Ovary (tissue), 9 donors: Measurements from ENCODE around the gene DNAL4. TPM values are rescaled to one million over a fixed set of nuclear protein-coding genes. Genes with fewer than 3 reads are reported as not detected.

Experiments used
- DNase-seq, 5 donors: peaks; one replicate each; pipeline ENCODE4 v3.0.0-alpha.2; 2019 to 2020
- H3K27ac ChIP-seq, 2 donors: fragments of 200-600 bp; one replicate each; pipeline versions ENCODE4 v1.5.1 to v1.8.0; 2019 to 2022
- H3K27me3 ChIP-seq: fragments of 200-600 bp; one replicate; pipeline ENCODE4 v1.8.0; 2022
- H3K36me3 ChIP-seq: fragments of 200-600 bp; sonication (generic); one replicate; pipeline ENCODE4 v1.5.1; 2019
- H3K4me1 ChIP-seq: one replicate; pipeline ENCODE4 v1.8.1; 2013; ENCODE audit warnings: mild to moderate bottlenecking, moderate library complexity; ENCODE audit not compliant: insufficient read depth
- H3K4me3 ChIP-seq: fragments of 200-600 bp; sonication (generic); one replicate; pipeline ENCODE4 v1.5.1; 2017
- H3K9me3 ChIP-seq, 2 donors: fragments of 200-600 bp in 1 of 2; sonication (generic) in 1 of 2; one replicate each; pipeline versions ENCODE4 v1.5.1 to v1.8.1; 2013 to 2019; ENCODE audit warnings: mild to moderate bottlenecking in 1 of 2, moderate library complexity in 1 of 2
- CTCF ChIP-seq, 3 donors: fragments of 450-650 bp in 2 of 3; fragments of 200-600 bp in 1 of 3; IDR thresholded peaks; one replicate each; pipeline versions ENCODE4 v1.5.1 to v1.8.0; 2016 to 2022; ENCODE audit warnings: antibody characterized with exemption in 3 of 3, mild to moderate bottlenecking in 1 of 3
- EP300 ChIP-seq: sonication (generic); formaldehyde crosslinking; IDR thresholded peaks from one replicate; pipeline ENCODE4 v1.6.1; 2017; ENCODE audit warnings: antibody characterized with exemption
- POLR2A ChIP-seq: fragments of 450-650 bp; IDR thresholded peaks from one replicate; pipeline ENCODE4 v1.6.1; 2017; ENCODE audit warnings: antibody characterized with exemption, mild to moderate bottlenecking, moderate library complexity
- WGBS, 3 donors: extraction: QIAGEN DNeasy Blood & Tissue Kit in 1 of 3; methylation state at CpG; one replicate each; pipeline versions ENCODE4 v1.1.5 to v1.1.7; 2013 to 2017; 5-methylcytosine and 5-hydroxymethylcytosine counted together
- intact Hi-C, 4 donors: fragments of 100-400 bp; cut with DNase I; formaldehyde crosslinking; loops; one replicate each; pipeline versions ENCODE4 v1.11.0 to v1.15.1; 2022 to 2023
- polyA plus RNA-seq, 2 donors: library from polyadenylated mRNA; stranded (reverse); fragments of 200-250 nt in 1 of 2; fragments of 350-450 nt in 1 of 2; fragmentation: Illumina TruSeq in 1 of 2; extraction: RNeasy Lipid Tissue Mini Kit (QIAGEN cat#74804) in 1 of 2; gene quantifications; one replicate each; pipeline ENCODE4 v1.2.3, GENCODE V29; 2013 to 2014
- total RNA-seq, 7 donors: library from RNA; depleted of rRNA in 2 of 7; stranded (reverse); fragments of >200 nt in 2 of 7; fragmentation: NEBNext Ultra II Directional in 3 of 7; extraction: Animal tissue kit (Norgen Biotek cat#: 25700) in 3 of 7; gene quantifications; one replicate each; pipeline versions ENCODE4 v1.1.0 to v1.2.4, GENCODE V29; 2016 to 2023
- donor health status: DM: no; HTN: no; CAD: no; lungs with moderate emphysema.
- donor health status: DM: no; HTN: no; CAD: no.
- donor health status: Bipolar disorder and iron deficiency.
- donor health status: DM: yes; HTN: yes; CAD: no.
- donor health status: DM: no; HTN: no; CAD: no.
- donor health status: DM: yes; HTN: yes; CAD: no.

Gene DNAL4
- total and polyA plus RNA-seq, 9 donors, result 12.1 to 26.4 (median 16.3) TPM

GRCh38 chr22:38788021-38788816 lies 5.7 kb downstream of the DNAL4 start:
- peak in 3 of 5 donors; percentile 58 to 70 (median 66) for DNase-seq

GRCh38 chr22:38786631-38787030 lies 7.3 kb downstream of the DNAL4 start:
- 27 to 46% (median 38%) methylated on average over 3 of the region's 3 CpGs for WGBS, 3 donors
- H3K9me3 ChIP-seq, result no peaks in the 10 kb centered on the region
- H3K27me3 ChIP-seq, result no peaks in the 10 kb centered on the region
- no peak overlapping the region for H3K4me3 ChIP-seq
- H3K4me1 ChIP-seq, result peaks cover 25% of the 10 kb centered on the region
- intact Hi-C loops, result loop anchor here in 2 of 4 donors (5.0 to 10.0 kb wide), 2 partner anchors 56 to 338 kb away; partner anchors contain the start of gene NPTXR (in 2 of the 2)
- TF ChIP-seq POLR2A (no peak), CTCF (IDR thresholded peaks at IDR 0.05) (no peak), EP300 (no peak)
- DNase-seq, result peak in 1 of 5 donors; percentile 28
- H3K36me3 ChIP-seq, result no peaks in the 10 kb centered on the region
- H3K27ac ChIP-seq, result peak overlapping the region in 1 of 2 donors; percentile 58

More at GRCh38 chr22:38788021-38788816, 5.7 kb downstream of the DNAL4 start:
- no peaks in the 10 kb centered on the region for H3K36me3 ChIP-seq
- no peak overlapping the region for H3K4me3 ChIP-seq
- WGBS, 3 donors, result 14 to 29% (median 20%) methylated on average over 16 of the region's 16 CpGs
- peak overlapping the region in 1 of 2 donors; percentile 93 for H3K27ac ChIP-seq
- no peak for TF ChIP-seq POLR2A
- TF ChIP-seq CTCF (IDR thresholded peaks at IDR 0.05), result no peak
- TF ChIP-seq EP300, result no peak
- peaks cover 25% of the 10 kb centered on the region for H3K4me1 ChIP-seq
- H3K9me3 ChIP-seq, result no peaks in the 10 kb centered on the region
- H3K27me3 ChIP-seq, result no peaks in the 10 kb centered on the region
- intact Hi-C loops, result loop anchor here in 2 of 4 donors (5.0 to 10.0 kb wide), 2 partner anchors 54 to 337 kb away; partner anchors contain the start of gene NPTXR (in 2 of the 2)

GRCh38 chr22:38784856-38785255 lies 9.1 kb downstream of the DNAL4 start:
- 89 to 92% (median 91%) methylated on average over 5 of the region's 5 CpGs for WGBS, 3 donors
- no peak for DNase-seq
- no peaks in the 10 kb centered on the region for H3K9me3 ChIP-seq
- intact Hi-C loops, result loop anchor here in 2 of 4 donors (5.0 to 10.0 kb wide), 2 partner anchors 57 to 340 kb away; partner anchors contain the start of gene NPTXR (in 2 of the 2)
- no peaks in the 10 kb centered on the region for H3K36me3 ChIP-seq
- H3K27ac ChIP-seq, result no peak overlapping the region
- H3K4me1 ChIP-seq, result peaks cover 25% of the 10 kb centered on the region
- no peaks in the 10 kb centered on the region for H3K27me3 ChIP-seq
- no peak overlapping the region for H3K4me3 ChIP-seq
- TF ChIP-seq POLR2A, result no peak
- TF ChIP-seq EP300, result no peak
- no peak for TF ChIP-seq CTCF (IDR thresholded peaks at IDR 0.05)

- H3K4me1 ChIP-seq, result peaks cover 25% of the 10 kb centered on the region
- H3K9me3 ChIP-seq, result no peaks in the 10 kb centered on the region
- TF ChIP-seq EP300 (no peak), POLR2A (no peak), CTCF (IDR thresholded peaks at IDR 0.05) (no peak)
- no peak overlapping the region for H3K27ac ChIP-seq
- WGBS, 3 donors, result 95 to 97% (median 95%) methylated on average over 15 of the region's 15 CpGs
- DNase-seq, result no peak
- no peaks in the 10 kb centered on the region for H3K27me3 ChIP-seq
- no peak overlapping the region for H3K4me3 ChIP-seq
- H3K36me3 ChIP-seq, result no peaks in the 10 kb centered on the region
- intact Hi-C loops, result loop anchor here in 1 of 4 donors (10.0 kb wide), 1 partner anchor 341 kb away; no protein-coding TSS in a partner anchor
Observed at GRCh38 chr22:38784035-38784434, 9.9 kb downstream of the DNAL4 start.
